Omental fat pad (tissue), 4 donors: ENCODE measurements around the gene ZIC1. TPM values are rescaled to one million over a fixed set of nuclear protein-coding genes. Genes with fewer than 3 reads are reported as not detected.

Experiments
- ATAC-seq: fragments of 150-250 bp; one replicate; pipeline ENCODE4 v1.9.1; 2016; ENCODE audit warnings: mild to moderate bottlenecking, moderate library complexity; ENCODE audit not compliant: low FRiP score
- DNase-seq: peaks from one replicate; pipeline ENCODE4 v3.0.0-alpha.2; 2019; ENCODE audit warnings: low spot score
- CTCF ChIP-seq, 3 donors: fragments of 450-650 bp; IDR thresholded peaks; one replicate each; pipeline ENCODE4 v1.5.1; 2016 to 2017; ENCODE audit warnings: antibody characterized with exemption in 3 of 3, mild to moderate bottlenecking in 3 of 3, moderate library complexity in 2 of 3
- total RNA-seq, 4 donors: library from RNA; depleted of rRNA; stranded (reverse); fragments of >200 nt; gene quantifications; one replicate each; pipeline ENCODE4 v1.1.0, GENCODE V29; 2016

The ZIC1 gene
- total RNA-seq, 4 donors from 2014 or later, result not detected

GRCh38 chr3:147414390-147415138 is 5.4 kb downstream of the ZIC1 start:
- no peak for DNase-seq
- ATAC-seq, result no peak
- TF ChIP-seq CTCF (IDR thresholded peaks at IDR 0.05), result no peak

- no peak for ATAC-seq
- no peak for DNase-seq
- TF ChIP-seq CTCF (IDR thresholded peaks at IDR 0.05), result no peak
Observed at GRCh38 chr3:147415286-147415685, 6.1 kb downstream of the ZIC1 start.

- ATAC-seq (no peak), DNase-seq (no peak)
- TF ChIP-seq CTCF (IDR thresholded peaks at IDR 0.05), result no peak
Observed at GRCh38 chr3:147415874-147416273, 6.7 kb downstream of the ZIC1 start.

GRCh38 chr3:147416931-147417330 is 7.8 kb downstream of the ZIC1 start:
- ATAC-seq (no peak), DNase-seq (no peak)
- no peak for TF ChIP-seq CTCF (IDR thresholded peaks at IDR 0.05)

GRCh38 chr3:147417551-147418295 is 8.6 kb downstream of the ZIC1 start:
- no peak for TF ChIP-seq CTCF (IDR thresholded peaks at IDR 0.05)
- DNase-seq (no peak), ATAC-seq (no peak)

- ATAC-seq (no peak), DNase-seq (no peak)
- TF ChIP-seq CTCF (IDR thresholded peaks at IDR 0.05), result no peak
Observed at GRCh38 chr3:147418371-147418781, 9.2 kb downstream of the ZIC1 start.
